ENCODE results near the gene KLHL4. TPM values are rescaled to one million over a fixed set of nuclear protein-coding genes. Genes with fewer than 3 reads are reported as not detected.
"Not testable (repeated sequence)": the region's sequence is repeated elsewhere in the genome, so short reads cannot be mapped to it uniquely, and the experiment has no call there.

Gene KLHL4
- total RNA-seq, 1 donor from 2014 or later = 4.9 TPM

DNA sequence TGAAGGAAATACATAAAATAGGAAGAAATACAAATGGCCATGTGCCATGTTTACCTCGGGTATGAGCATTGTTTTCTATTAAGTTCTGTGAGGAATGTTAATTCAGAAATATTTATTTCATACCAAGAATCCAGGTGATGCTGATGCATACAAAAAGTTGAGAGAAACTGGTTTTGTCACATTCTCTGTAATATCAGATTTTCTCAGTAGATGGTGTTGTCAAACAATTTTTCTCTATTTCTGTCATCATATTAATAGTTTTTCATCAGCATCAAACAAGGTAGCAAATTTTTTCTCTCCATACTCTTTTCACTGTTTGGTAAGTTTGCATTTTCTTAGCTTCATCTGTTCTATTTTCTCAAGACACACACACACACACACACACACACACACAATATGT is 179.8 kb downstream of the KLHL4 start:
- no peak for DNase-seq (ENCODE audit: low spot score in 2 of 2, unreplicated experiment in 2 of 2)
- Mint-ChIP-seq H3K36me3 (no peaks in the 10 kb centered on the region), H3K27ac (no peak overlapping the region), H3K9me3 (peaks cover under 1% of the 10 kb centered on the region), H3K4me1 (peaks cover 4% of the 10 kb centered on the region), H3K4me3 (no peak overlapping the region), H3K27me3 (ENCODE audit: low read depth) (no peaks in the 10 kb centered on the region)
- no peak for TF ChIP-seq CTCF (IDR thresholded peaks at IDR 0.05; ENCODE audit: unreplicated experiment)

DNA sequence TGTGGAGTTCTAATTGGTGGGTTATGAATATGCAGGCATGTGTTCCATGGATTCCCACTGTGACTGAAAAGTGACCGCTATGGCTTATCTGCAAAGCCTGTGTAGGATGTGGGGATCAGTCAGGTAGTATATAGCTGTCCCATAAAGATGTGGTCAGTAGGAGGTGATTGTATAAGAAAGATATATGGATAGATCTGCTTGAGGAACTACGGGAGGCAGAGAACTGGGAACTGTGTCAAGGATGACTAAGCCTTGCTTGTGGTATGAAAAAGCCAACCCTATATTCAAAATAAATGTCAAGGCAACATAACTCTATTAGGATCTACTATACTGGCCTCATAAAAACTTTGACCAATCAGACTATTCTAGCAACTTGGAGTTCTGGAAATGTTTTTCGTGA is 185.2 kb downstream of the KLHL4 start:
- no peak for TF ChIP-seq CTCF (IDR thresholded peaks at IDR 0.05; ENCODE audit: unreplicated experiment)
- no peak overlapping the region for H3K27ac Mint-ChIP-seq
- no peak for DNase-seq (ENCODE audit: low spot score in 2 of 2, unreplicated experiment in 2 of 2)

DNA sequence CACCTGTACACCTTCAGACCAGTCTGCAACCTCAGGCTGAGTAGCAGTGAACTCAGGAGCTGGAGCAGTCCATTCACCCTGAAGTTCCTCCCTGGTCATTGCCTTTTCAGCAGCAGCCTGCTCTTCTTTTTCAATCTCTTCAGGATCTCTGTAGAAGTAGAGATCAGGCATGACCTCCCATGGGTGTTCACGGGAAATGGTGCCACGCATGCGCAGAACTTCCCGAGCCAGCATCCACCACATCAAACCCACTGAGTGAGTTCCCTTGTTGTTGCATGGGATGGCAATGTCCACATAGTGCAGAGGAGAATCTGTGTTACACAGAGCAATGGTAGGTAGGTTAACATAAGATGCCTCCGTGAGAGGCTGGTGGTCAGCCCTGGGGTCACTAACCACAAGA is 185.9 kb downstream of the KLHL4 start:
- not testable (repeated sequence) for H3K4me1 Mint-ChIP-seq; H3K27me3 Mint-ChIP-seq (ENCODE audit: low read depth); DNase-seq (ENCODE audit: low spot score in 2 of 2, unreplicated experiment in 2 of 2); H3K4me3 Mint-ChIP-seq; H3K27ac Mint-ChIP-seq; H3K36me3 Mint-ChIP-seq
- H3K9me3 Mint-ChIP-seq = peaks cover 24% of the 10 kb centered on the region

More for the DNA sequence above, 185.2 kb downstream of the KLHL4 start:
- Mint-ChIP-seq H3K27me3 (ENCODE audit: low read depth) (no peaks in the 10 kb centered on the region), H3K4me3 (no peak overlapping the region), H3K4me1 (no peaks in the 10 kb centered on the region), H3K9me3 (peaks cover 17% of the 10 kb centered on the region), H3K36me3 (no peaks in the 10 kb centered on the region)

- H3K27ac Mint-ChIP-seq = no peak overlapping the region
- no peak for DNase-seq (ENCODE audit: low spot score in 2 of 2, unreplicated experiment in 2 of 2)
- H3K9me3 Mint-ChIP-seq = peaks cover 37% of the 10 kb centered on the region
- no peak overlapping the region for H3K4me3 Mint-ChIP-seq
- no peaks in the 10 kb centered on the region for H3K4me1 Mint-ChIP-seq
- no peaks in the 10 kb centered on the region for H3K27me3 Mint-ChIP-seq (ENCODE audit: low read depth)
- H3K36me3 Mint-ChIP-seq = peaks cover 7% of the 10 kb centered on the region
- TF ChIP-seq CTCF (IDR thresholded peaks at IDR 0.05; ENCODE audit: unreplicated experiment) = no peak
Observed at GRCh38 chrX:87706134-87706533, 188.5 kb downstream of the KLHL4 start.

DNA sequence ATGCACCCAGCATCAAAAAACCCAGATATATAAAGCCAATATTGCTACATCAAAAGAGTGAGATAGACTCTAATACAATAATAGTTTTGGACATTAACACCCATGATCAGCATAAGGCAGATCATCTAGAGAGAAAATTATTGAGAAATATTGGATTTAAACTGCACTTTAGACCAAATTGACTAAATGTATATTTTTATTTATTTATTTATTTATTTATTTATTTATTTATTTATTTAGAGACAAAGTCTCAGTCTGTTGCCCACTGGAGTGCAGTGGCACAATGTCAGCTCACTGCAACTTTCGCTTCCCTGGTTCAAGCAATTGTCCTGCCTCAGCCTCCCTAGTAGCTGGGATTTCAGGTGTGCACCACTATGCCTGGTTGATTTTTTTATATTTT is 193.0 kb downstream of the KLHL4 start:
- no peaks in the 10 kb centered on the region for H3K27me3 Mint-ChIP-seq (ENCODE audit: low read depth)
- no peak for TF ChIP-seq CTCF (IDR thresholded peaks at IDR 0.05; ENCODE audit: unreplicated experiment)
- peaks cover 55% of the 10 kb centered on the region for H3K9me3 Mint-ChIP-seq
- H3K4me3 Mint-ChIP-seq = no peak overlapping the region
- H3K36me3 Mint-ChIP-seq = peaks cover 7% of the 10 kb centered on the region
- DNase-seq (ENCODE audit: low spot score in 2 of 2, unreplicated experiment in 2 of 2) = no peak
- no peak overlapping the region for H3K27ac Mint-ChIP-seq
- no peaks in the 10 kb centered on the region for H3K4me1 Mint-ChIP-seq

Data from mesothelial cell of epicardium (in vitro differentiated cells).